ENCODE results near the gene PCTP.

The PCTP gene

GRCh38 chr17:55728833-55729232, 22.0 kb upstream of the PCTP start:
- TF ChIP-seq EP300 (IDR thresholded peaks at IDR 0.05; ENCODE audit: borderline replicate concordance) (no peak), MAX (IDR thresholded peaks at IDR 0.05) (no peak), ZBTB7A (IDR thresholded peaks at IDR 0.05; ENCODE audit: low read depth) (no peak), NFIC (IDR thresholded peaks at IDR 0.05) (no peak), EGR1 (IDR thresholded peaks at IDR 0.05) (no peak), CREB1 (IDR thresholded peaks at IDR 0.05; ENCODE audit: low read depth) (no peak), TCF12 (IDR thresholded peaks at IDR 0.05; ENCODE audit: low read depth) (no peak), YY1 (IDR thresholded peaks at IDR 0.05; ENCODE audit: low read depth) (no peak), REST (IDR thresholded peaks at IDR 0.05; ENCODE audit: low read depth) (no peak), USF1 (IDR thresholded peaks at IDR 0.05) (no peak), CEBPB (IDR thresholded peaks at IDR 0.05) (no peak), FOXM1 (IDR thresholded peaks at IDR 0.05; ENCODE audit: borderline replicate concordance, low read depth) (no peak), TEAD4 (IDR thresholded peaks at IDR 0.05) (no peak), TAF1 (IDR thresholded peaks at IDR 0.05; ENCODE audit: low read depth) (no peak)

- TF ChIP-seq FOXM1 (IDR thresholded peaks at IDR 0.05; ENCODE audit: borderline replicate concordance, low read depth) (no peak), TEAD4 (IDR thresholded peaks at IDR 0.05) (no peak), YY1 (IDR thresholded peaks at IDR 0.05; ENCODE audit: low read depth) (no peak), EGR1 (IDR thresholded peaks at IDR 0.05) (no peak), RAD21 (IDR thresholded peaks at IDR 0.05; ENCODE audit: low read depth) (no peak), EP300 (IDR thresholded peaks at IDR 0.05; ENCODE audit: borderline replicate concordance) (no peak), TCF12 (IDR thresholded peaks at IDR 0.05; ENCODE audit: low read depth) (no peak), ZBTB7A (IDR thresholded peaks at IDR 0.05; ENCODE audit: low read depth) (no peak), MAX (IDR thresholded peaks at IDR 0.05) (no peak), USF1 (IDR thresholded peaks at IDR 0.05) (no peak), TAF1 (IDR thresholded peaks at IDR 0.05; ENCODE audit: low read depth) (no peak), CREB1 (IDR thresholded peaks at IDR 0.05; ENCODE audit: low read depth) (no peak), NFIC (IDR thresholded peaks at IDR 0.05) (no peak), CEBPB (IDR thresholded peaks at IDR 0.05) (no peak), REST (IDR thresholded peaks at IDR 0.05; ENCODE audit: low read depth) (no peak)
Measured at GRCh38 chr17:55729484-55729883, 21.4 kb upstream of the PCTP start.

DNA sequence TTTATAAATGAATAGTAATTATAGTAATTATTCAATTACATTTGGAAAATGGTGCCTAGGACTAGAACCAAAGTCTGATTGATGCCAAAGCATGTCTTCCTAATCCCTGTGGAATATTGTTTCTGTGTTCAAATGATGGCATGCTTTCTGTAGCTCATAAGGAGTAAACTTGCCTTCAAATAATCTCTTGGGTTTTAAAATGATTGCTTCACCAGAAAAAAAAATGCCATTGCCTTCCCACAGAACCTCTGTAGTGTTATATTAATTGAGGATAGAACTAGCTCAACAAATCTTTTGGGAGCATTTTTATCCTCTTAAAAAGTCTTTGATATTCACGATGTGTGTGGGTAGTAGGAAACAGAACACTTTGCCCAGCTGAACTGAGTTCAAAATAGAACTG, 20.5 kb upstream of the PCTP start:
- TF ChIP-seq USF1 (IDR thresholded peaks at IDR 0.05): no peak
- TF ChIP-seq CREB1 (IDR thresholded peaks at IDR 0.05; ENCODE audit: low read depth): no peak
- TF ChIP-seq MAX (IDR thresholded peaks at IDR 0.05): no peak
- TF ChIP-seq TEAD4 (IDR thresholded peaks at IDR 0.05): no peak
- TF ChIP-seq EGR1 (IDR thresholded peaks at IDR 0.05): no peak
- no peak for TF ChIP-seq RAD21 (IDR thresholded peaks at IDR 0.05; ENCODE audit: low read depth)
- TF ChIP-seq REST (IDR thresholded peaks at IDR 0.05; ENCODE audit: low read depth): no peak
- no peak for TF ChIP-seq NFIC (IDR thresholded peaks at IDR 0.05)
- TF ChIP-seq EP300 (IDR thresholded peaks at IDR 0.05; ENCODE audit: borderline replicate concordance): no peak
- no peak for TF ChIP-seq FOXM1 (IDR thresholded peaks at IDR 0.05; ENCODE audit: borderline replicate concordance, low read depth)
- TF ChIP-seq TCF12 (IDR thresholded peaks at IDR 0.05; ENCODE audit: low read depth): no peak
- TF ChIP-seq CEBPB (IDR thresholded peaks at IDR 0.05): no peak
- no peak for TF ChIP-seq TAF1 (IDR thresholded peaks at IDR 0.05; ENCODE audit: low read depth)

- TF ChIP-seq ZBTB7A (IDR thresholded peaks at IDR 0.05; ENCODE audit: low read depth) (no peak), YY1 (IDR thresholded peaks at IDR 0.05; ENCODE audit: low read depth) (no peak), TEAD4 (IDR thresholded peaks at IDR 0.05) (no peak), REST (IDR thresholded peaks at IDR 0.05; ENCODE audit: low read depth) (no peak), EGR1 (IDR thresholded peaks at IDR 0.05) (no peak), EP300 (IDR thresholded peaks at IDR 0.05; ENCODE audit: borderline replicate concordance) (no peak), MAX (IDR thresholded peaks at IDR 0.05) (no peak), USF1 (IDR thresholded peaks at IDR 0.05) (no peak), TCF12 (IDR thresholded peaks at IDR 0.05; ENCODE audit: low read depth) (no peak), CEBPB (IDR thresholded peaks at IDR 0.05) (no peak), NFIC (IDR thresholded peaks at IDR 0.05) (no peak), FOXM1 (IDR thresholded peaks at IDR 0.05; ENCODE audit: borderline replicate concordance, low read depth) (no peak)
Measured at GRCh38 chr17:55730808-55731207, 20.0 kb upstream of the PCTP start.
